K562 (cell line): ENCODE measurements around the gene TEX48. TPM values are rescaled to one million over a fixed set of nuclear protein-coding genes. Genes with fewer than 3 reads are reported as not detected.

Experiments used
- ATAC-seq: fragments of 200-7000 bp; cut with Tn5 transposase; 3 replicates; pipeline ENCODE4 v1.9.1; 2020; ENCODE audit warnings: moderate library complexity
- BruUV-seq: library from RNA; stranded (reverse); fragments of 400-500 nt; replicated peaks from 2 replicates; lab custom pipeline; 2021; lab: Mats Ljungman, UMichigan
- CTCF ChIA-PET: fragments of 300-600 bp; formaldehyde crosslinking; extraction: SDS; loops from one replicate; lab custom pipeline; 2021; ENCODE audit warnings: low intra/inter-chr PET ratio; lab: Yijun Ruan, JAX
- POLR2A ChIA-PET: fragments of 300-600, 350-650 bp; sonication (Branson Sonifier 250); formaldehyde crosslinking; extraction: SDS; loops from one replicate; lab custom pipeline; 2021; ENCODE audit warnings: antibody characterized with exemption, inconsistent platforms; lab: Yijun Ruan, JAX
- DNase-seq, 4 experiments: peaks; one replicate each; pipeline versions ENCODE4 v3.0.0 to v3.0.0-alpha.2; 2011 to 2018; ENCODE audit warnings: low spot score in 3 of 4, mixed read lengths in 3 of 4; ENCODE audit errors: extremely low read depth in 1 of 4
- FAIRE-seq: peaks from 2 replicates; lab custom pipeline; 2011; peaks lifted over from hg19 to GRCh38; lab: Jason Lieb, UNC
- H2AFZ ChIP-seq: 2 replicates; pipeline ENCODE4 v1.6.0; 2011; ENCODE audit warnings: low read depth, low read length, control low read depth, inconsistent platforms
- H3K27ac ChIP-seq: fragments of 200-600 bp; 3 replicates; pipeline ENCODE4 v1.8.0; 2011; ENCODE audit warnings: low read depth, mild to moderate bottlenecking, control low read depth, inconsistent platforms, low read length, moderate library complexity, mixed read lengths; ENCODE audit errors: extremely low read depth
- H3K27me3 ChIP-seq, 2 experiments: fragments of 300-600 bp in 1 of 2; 2 replicates in 1 of 2; 3 replicates in 1 of 2; pipeline versions ENCODE4 v1.6.0 to v1.8.0; 2011; ENCODE audit warnings: inconsistent platforms in 2 of 2, low read length in 2 of 2, mild to moderate bottlenecking in 1 of 2, mixed read lengths in 1 of 2, moderate library complexity in 1 of 2; ENCODE audit not compliant: control insufficient read depth in 2 of 2, insufficient read depth in 2 of 2
- H3K36me3 ChIP-seq: fragments of 300-600 bp; 3 replicates; pipeline ENCODE4 v1.8.0; 2011; ENCODE audit warnings: mild to moderate bottlenecking, low read length, inconsistent platforms; ENCODE audit not compliant: control insufficient read depth, insufficient read depth
- H3K4me1 ChIP-seq, 2 experiments: fragments of 200-600 bp in 1 of 2; replicated peaks in 1 of 2; 2 replicates in 1 of 2; 3 replicates in 1 of 2; pipeline versions ENCODE4 v1.5.1 to v1.8.0; 2011; ENCODE audit warnings: inconsistent platforms in 2 of 2, low read length in 2 of 2, mild to moderate bottlenecking in 1 of 2, mixed read lengths in 1 of 2, moderate library complexity in 1 of 2; ENCODE audit not compliant: control insufficient read depth in 2 of 2, insufficient read depth in 2 of 2
- H3K4me2 ChIP-seq: 2 replicates; pipeline ENCODE4 v1.6.1; 2011; ENCODE audit warnings: low read length, control low read depth, inconsistent platforms, mixed read lengths; ENCODE audit not compliant: insufficient read depth
- H3K4me3 ChIP-seq: fragments of 200-600 bp; sonication (generic), shearing (Covaris generic); 2 replicates; pipeline ENCODE4 v1.5.1; 2016; ENCODE audit warnings: control low read depth, inconsistent platforms
- H3K79me2 ChIP-seq: fragments of 200-600 bp; 3 replicates; pipeline ENCODE4 v1.8.0; 2011; ENCODE audit warnings: low read length, inconsistent platforms; ENCODE audit not compliant: control insufficient read depth, insufficient read depth
- H3K9ac ChIP-seq, 2 experiments: 2 replicates each; pipeline versions ENCODE4 v1.6.0 to v1.6.1; 2011; ENCODE audit warnings: low read depth in 2 of 2, low read length in 2 of 2, control low read depth in 1 of 2, inconsistent platforms in 1 of 2, mild to moderate bottlenecking in 1 of 2, mixed read lengths in 1 of 2; ENCODE audit not compliant: insufficient read depth in 1 of 2
- H3K9me1 ChIP-seq: one replicate; pipeline ENCODE4 v1.6.0; 2011; ENCODE audit warnings: inconsistent platforms, mild to moderate bottlenecking, low read length, moderate library complexity; ENCODE audit not compliant: control insufficient read depth, insufficient read depth
- H3K9me3 ChIP-seq: replicated peaks from 2 replicates; pipeline ENCODE4 v1.5.1; 2011; ENCODE audit warnings: low read depth, low read length, inconsistent platforms; ENCODE audit not compliant: control insufficient read depth, insufficient read depth
- H4K20me1 ChIP-seq: replicated peaks from 2 replicates; pipeline ENCODE4 v1.6.1; 2011; ENCODE audit warnings: low read length, inconsistent platforms, mixed read lengths; ENCODE audit not compliant: control insufficient read depth, insufficient read depth
- CTBP1 ChIP-seq: fragments of 450-650 bp; IDR thresholded peaks from 2 replicates; pipeline ENCODE4 v1.6.1; 2016; ENCODE audit warnings: borderline replicate concordance
- GABPB1 ChIP-seq: sonication (generic); formaldehyde crosslinking; IDR thresholded peaks from 2 replicates; pipeline ENCODE4 v1.8.0; 2022; ENCODE audit warnings: mild to moderate bottlenecking, missing genetic modification reagents
- KDM5B ChIP-seq: fragments of 200-600 bp; sonication (generic); IDR thresholded peaks from 2 replicates; pipeline ENCODE4 v1.6.1; 2012; ENCODE audit warnings: low read depth, mild to moderate bottlenecking, moderate library complexity, low read length, control low read depth, inconsistent platforms; ENCODE audit not compliant: insufficient replicate concordance
- ZNF347 ChIP-seq: fragments of 450-650 bp; formaldehyde crosslinking; IDR thresholded peaks from 2 replicates; pipeline ENCODE4 v1.4.0; 2020; ENCODE audit warnings: low read depth, mild to moderate bottlenecking, moderate library complexity
- ZNF449 ChIP-seq: fragments of 250-450 bp; sonication (Bioruptor Pico); IDR thresholded peaks from 2 replicates; pipeline ENCODE4 v1.8.0; 2022; ENCODE audit warnings: moderate library complexity, mild to moderate bottlenecking, inconsistent platforms
- ZNF830 ChIP-seq: fragments of 250-450 bp; sonication (Bioruptor Pico); IDR thresholded peaks from 2 replicates; pipeline ENCODE4 v1.5.0; 2021; ENCODE audit warnings: mild to moderate bottlenecking
- WGBS: fragments of 100-300 bp; shearing (Covaris generic); methylation state at CpG from one replicate; pipeline ENCODE4 v1.1.6; 2016; ENCODE audit warnings: low coverage, mixed read lengths; ENCODE audit not compliant: insufficient coverage; ENCODE audit errors: missing lambda C conversion rate; 5-methylcytosine and 5-hydroxymethylcytosine counted together
- in situ Hi-C: fragments of 300-500 bp; cut with MboI; formaldehyde crosslinking; loops from 4 replicates; pipeline ENCODE4 v1.15.0; 2018; ENCODE audit warnings: inconsistent platforms, mixed read lengths
- intact Hi-C: fragments of 100-400 bp; cut with micrococcal nuclease; formaldehyde crosslinking; loops from 2 replicates; pipeline ENCODE4 v1.14.2; 2022
- polyA plus RNA-seq, 8 experiments: library from polyadenylated mRNA; depleted of rRNA in 4 of 8; stranded (reverse) in 5 of 8; unstranded in 3 of 8; fragments of >200 nt; fragmentation: Nextera tagmentation in 2 of 8; fragmentation: Illumina TruSeq in 1 of 8; extraction: Ambion mirVana in 2 of 8; extraction: Trizol in 1 of 8; gene quantifications; 2 replicates each; pipeline versions ENCODE4 v1.2.1 to v1.2.3, GENCODE V29; 2011 to 2014; ENCODE audit warnings: inconsistent platforms in 1 of 8, missing spikeins in 1 of 8
- total RNA-seq, 7 experiments: library from RNA; depleted of rRNA in 6 of 7; stranded (reverse); fragments of >200 nt in 6 of 7; fragmentation: Illumina TruSeq in 2 of 7; extraction: Trizol in 2 of 7; gene quantifications; 2 replicates each; pipeline versions ENCODE4 v1.2.1 to v1.2.3, GENCODE V29; 2011 to 2021; ENCODE audit warnings: low replicate concordance in 1 of 7
- TF ChIP-seq, protein P1 (sequence below), 2 experiments: fragments of 450-650 bp in 1 of 2; sonication (generic) in 1 of 2; formaldehyde crosslinking; conservative IDR thresholded peaks; 2 replicates each; pipeline versions ENCODE4 v1.4.0 to v1.8.1; 2020 to 2022; ENCODE audit warnings: mild to moderate bottlenecking in 1 of 2, missing genetic modification reagents in 1 of 2
- TF ChIP-seq, protein P2 (sequence below), 2 experiments: fragments of 450-650 bp; formaldehyde crosslinking in 1 of 2; IDR thresholded peaks; 2 replicates each; pipeline versions ENCODE4 v1.4.0 to v1.6.1; 2014 to 2020; ENCODE audit warnings: mild to moderate bottlenecking in 2 of 2, borderline replicate concordance in 1 of 2, low read depth in 1 of 2

Gene TEX48
- total and polyA plus RNA-seq, 9 of the 15 experiments (the other 6 are each of a cell fraction or from before 2014, with no cell fraction given): not detected

- TF ChIP-seq ZNF830 (CRISPR knock-in tag) (no peak), GABPB1 (no peak)
Observed at GRCh38 chr9:114701988-114702387, 20.0 kb upstream of the TEX48 start (continued).

DNA sequence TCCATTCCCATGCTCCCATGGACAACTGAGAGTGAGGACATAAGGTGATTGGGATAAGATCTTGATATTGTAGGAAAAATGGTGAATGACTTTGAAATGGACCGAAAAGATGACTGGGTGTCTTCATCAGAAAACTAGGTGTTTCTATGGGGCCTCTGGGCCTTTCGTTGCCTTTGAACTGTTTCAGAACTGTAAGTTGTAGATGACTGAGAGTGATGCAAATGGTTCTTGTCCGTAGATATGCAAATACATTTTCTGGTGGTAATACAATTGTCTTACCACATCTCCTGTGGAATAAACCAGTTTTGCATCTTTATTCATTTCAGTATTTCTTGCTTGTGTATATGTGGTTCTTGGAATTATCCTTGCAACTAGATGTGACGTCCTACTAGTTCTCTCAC, 16.0 kb upstream of the TEX48 start:
- WGBS: 0% methylated on average over 4 of the region's 4 CpGs
- Histone ChIP-seq H2AFZ (no peak overlapping the region), H4K20me1 (no peaks in the 10 kb centered on the region; the same call in 1 of the 2 replicates), H3K9me1 (no peaks in the 10 kb centered on the region), H3K9ac (no peak overlapping the region), H3K4me1 (no peaks in the 10 kb centered on the region), H3K9me3 (no peaks in the 10 kb centered on the region), H3K4me2 (no peak overlapping the region), H3K27me3 (peaks cover 7 to 14% of the 10 kb centered on the region in 2 experiments; a peak in 4 of 5 replicates), H3K4me3 (no peak overlapping the region), H3K36me3 (no peaks in the 10 kb centered on the region), H3K27ac (no peak overlapping the region), H3K79me2 (no peaks in the 10 kb centered on the region)
- ATAC-seq (no peak), DNase-seq (no peak), FAIRE-seq (peak; percentile 11)
- ChIA-PET CTCF (no interaction called here), POLR2A (no interaction called here)
- intact Hi-C loops (no loop called here), in situ Hi-C loops (no loop called here)
- BruUV-seq: no TSS peak
- TF ChIP-seq KDM5B: no peak
- TF ChIP-seq, protein P1, sequence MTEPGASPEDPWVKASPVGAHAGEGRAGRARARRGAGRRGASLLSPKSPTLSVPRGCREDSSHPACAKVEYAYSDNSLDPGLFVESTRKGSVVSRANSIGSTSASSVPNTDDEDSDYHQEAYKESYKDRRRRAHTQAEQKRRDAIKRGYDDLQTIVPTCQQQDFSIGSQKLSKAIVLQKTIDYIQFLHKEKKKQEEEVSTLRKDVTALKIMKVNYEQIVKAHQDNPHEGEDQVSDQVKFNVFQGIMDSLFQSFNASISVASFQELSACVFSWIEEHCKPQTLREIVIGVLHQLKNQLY (CRISPR knock-in tag; conservative IDR thresholded peaks at IDR 0.05): no peak
- TF ChIP-seq ZNF347 (CRISPR knock-in tag): no peak
- TF ChIP-seq, protein P2, sequence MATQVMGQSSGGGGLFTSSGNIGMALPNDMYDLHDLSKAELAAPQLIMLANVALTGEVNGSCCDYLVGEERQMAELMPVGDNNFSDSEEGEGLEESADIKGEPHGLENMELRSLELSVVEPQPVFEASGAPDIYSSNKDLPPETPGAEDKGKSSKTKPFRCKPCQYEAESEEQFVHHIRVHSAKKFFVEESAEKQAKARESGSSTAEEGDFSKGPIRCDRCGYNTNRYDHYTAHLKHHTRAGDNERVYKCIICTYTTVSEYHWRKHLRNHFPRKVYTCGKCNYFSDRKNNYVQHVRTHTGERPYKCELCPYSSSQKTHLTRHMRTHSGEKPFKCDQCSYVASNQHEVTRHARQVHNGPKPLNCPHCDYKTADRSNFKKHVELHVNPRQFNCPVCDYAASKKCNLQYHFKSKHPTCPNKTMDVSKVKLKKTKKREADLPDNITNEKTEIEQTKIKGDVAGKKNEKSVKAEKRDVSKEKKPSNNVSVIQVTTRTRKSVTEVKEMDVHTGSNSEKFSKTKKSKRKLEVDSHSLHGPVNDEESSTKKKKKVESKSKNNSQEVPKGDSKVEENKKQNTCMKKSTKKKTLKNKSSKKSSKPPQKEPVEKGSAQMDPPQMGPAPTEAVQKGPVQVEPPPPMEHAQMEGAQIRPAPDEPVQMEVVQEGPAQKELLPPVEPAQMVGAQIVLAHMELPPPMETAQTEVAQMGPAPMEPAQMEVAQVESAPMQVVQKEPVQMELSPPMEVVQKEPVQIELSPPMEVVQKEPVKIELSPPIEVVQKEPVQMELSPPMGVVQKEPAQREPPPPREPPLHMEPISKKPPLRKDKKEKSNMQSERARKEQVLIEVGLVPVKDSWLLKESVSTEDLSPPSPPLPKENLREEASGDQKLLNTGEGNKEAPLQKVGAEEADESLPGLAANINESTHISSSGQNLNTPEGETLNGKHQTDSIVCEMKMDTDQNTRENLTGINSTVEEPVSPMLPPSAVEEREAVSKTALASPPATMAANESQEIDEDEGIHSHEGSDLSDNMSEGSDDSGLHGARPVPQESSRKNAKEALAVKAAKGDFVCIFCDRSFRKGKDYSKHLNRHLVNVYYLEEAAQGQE (IDR thresholded peaks at IDR 0.05; ENCODE audit: borderline replicate concordance): no peak
- TF ChIP-seq, protein P2 (CRISPR knock-in tag; IDR thresholded peaks at IDR 0.05; ENCODE audit: low read depth): no peak
- no peak for TF ChIP-seq ZNF449 (CRISPR knock-in tag)
- TF ChIP-seq CTBP1: no peak
